Type B pancreatic cell (in vitro differentiated cells): Measurements from ENCODE around the gene CORO7. TPM values are rescaled to one million over a fixed set of nuclear protein-coding genes. Genes with fewer than 3 reads are reported as not detected.

Experiments used
- DNase-seq: peaks from one replicate; pipeline ENCODE4 v3.0.0; 2021; ENCODE audit warnings: mixed read lengths; ENCODE audit not compliant: unreplicated experiment; ENCODE audit errors: extremely low spot score
- H3K27ac Mint-ChIP-seq: 2 replicates; pipeline ENCODE4 v1.8.0; 2021; ENCODE audit warnings: mild to moderate bottlenecking, mixed read lengths
- H3K27me3 Mint-ChIP-seq: 2 replicates; pipeline ENCODE4 v1.8.0; 2021; ENCODE audit warnings: mixed read lengths
- H3K36me3 Mint-ChIP-seq: 2 replicates; pipeline ENCODE4 v1.8.0; 2021; ENCODE audit warnings: mixed read lengths
- H3K4me1 Mint-ChIP-seq: one replicate; pipeline ENCODE4 v1.8.0; 2021; ENCODE audit warnings: mixed read lengths; ENCODE audit not compliant: unreplicated experiment
- H3K4me3 Mint-ChIP-seq: 2 replicates; pipeline ENCODE4 v1.8.0; 2021; ENCODE audit warnings: mild to moderate bottlenecking, mixed read lengths
- H3K9me3 Mint-ChIP-seq: 2 replicates; pipeline ENCODE4 v1.8.0; 2021; ENCODE audit warnings: mixed read lengths
- total RNA-seq: library from RNA; stranded (reverse); gene quantifications from 2 replicates; pipeline ENCODE4 v1.2.1, GENCODE V29; 2021; ENCODE audit warnings: low replicate concordance
- TF ChIP-seq, protein P1 (sequence below): fragments of 200-600 bp; sonication (generic); conservative IDR thresholded peaks from 2 replicates; pipeline ENCODE4 v1.5.0; 2021; ENCODE audit warnings: antibody characterized with exemption, mild to moderate bottlenecking

CORO7 gene
- total RNA-seq, 1 donor from 2014 or later: 32.3 TPM

GRCh38 chr16:4365615-4366014 is 50.8 kb downstream of the CORO7 start:
- no peak for DNase-seq
- TF ChIP-seq, protein P1, sequence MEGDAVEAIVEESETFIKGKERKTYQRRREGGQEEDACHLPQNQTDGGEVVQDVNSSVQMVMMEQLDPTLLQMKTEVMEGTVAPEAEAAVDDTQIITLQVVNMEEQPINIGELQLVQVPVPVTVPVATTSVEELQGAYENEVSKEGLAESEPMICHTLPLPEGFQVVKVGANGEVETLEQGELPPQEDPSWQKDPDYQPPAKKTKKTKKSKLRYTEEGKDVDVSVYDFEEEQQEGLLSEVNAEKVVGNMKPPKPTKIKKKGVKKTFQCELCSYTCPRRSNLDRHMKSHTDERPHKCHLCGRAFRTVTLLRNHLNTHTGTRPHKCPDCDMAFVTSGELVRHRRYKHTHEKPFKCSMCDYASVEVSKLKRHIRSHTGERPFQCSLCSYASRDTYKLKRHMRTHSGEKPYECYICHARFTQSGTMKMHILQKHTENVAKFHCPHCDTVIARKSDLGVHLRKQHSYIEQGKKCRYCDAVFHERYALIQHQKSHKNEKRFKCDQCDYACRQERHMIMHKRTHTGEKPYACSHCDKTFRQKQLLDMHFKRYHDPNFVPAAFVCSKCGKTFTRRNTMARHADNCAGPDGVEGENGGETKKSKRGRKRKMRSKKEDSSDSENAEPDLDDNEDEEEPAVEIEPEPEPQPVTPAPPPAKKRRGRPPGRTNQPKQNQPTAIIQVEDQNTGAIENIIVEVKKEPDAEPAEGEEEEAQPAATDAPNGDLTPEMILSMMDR: no peak
- H3K4me3 Mint-ChIP-seq: no peak overlapping the region
- H3K4me1 Mint-ChIP-seq: peaks cover 5% of the 10 kb centered on the region
- no peaks in the 10 kb centered on the region for H3K27me3 Mint-ChIP-seq
- no peak overlapping the region for H3K27ac Mint-ChIP-seq
- H3K36me3 Mint-ChIP-seq: no peaks in the 10 kb centered on the region
- no peaks in the 10 kb centered on the region for H3K9me3 Mint-ChIP-seq

- no peaks in the 10 kb centered on the region for H3K27me3 Mint-ChIP-seq
- no peak for DNase-seq
- no peaks in the 10 kb centered on the region for H3K9me3 Mint-ChIP-seq
- peaks cover 5% of the 10 kb centered on the region for H3K4me1 Mint-ChIP-seq
- TF ChIP-seq, protein P1: no peak
- no peak overlapping the region for H3K27ac Mint-ChIP-seq
- no peaks in the 10 kb centered on the region for H3K36me3 Mint-ChIP-seq
- H3K4me3 Mint-ChIP-seq: no peak overlapping the region
Measured at GRCh38 chr16:4365014-4365406, 51.4 kb downstream of the CORO7 start.

- Mint-ChIP-seq H3K27ac (no peak overlapping the region), H3K9me3 (no peaks in the 10 kb centered on the region), H3K4me3 (no peak overlapping the region), H3K4me1 (peaks cover 5% of the 10 kb centered on the region), H3K36me3 (no peaks in the 10 kb centered on the region), H3K27me3 (no peaks in the 10 kb centered on the region)
- DNase-seq: no peak
- TF ChIP-seq, protein P1: no peak
Measured at GRCh38 chr16:4364196-4365013, 52.0 kb downstream of the CORO7 start.

- Mint-ChIP-seq H3K9me3 (no peaks in the 10 kb centered on the region), H3K36me3 (no peaks in the 10 kb centered on the region), H3K4me1 (peaks cover 9% of the 10 kb centered on the region), H3K4me3 (no peak overlapping the region), H3K27me3 (no peaks in the 10 kb centered on the region), H3K27ac (no peak overlapping the region)
- TF ChIP-seq, protein P1: no peak
- DNase-seq: no peak
Measured at GRCh38 chr16:4362476-4363135, 53.8 kb downstream of the CORO7 start.

DNA sequence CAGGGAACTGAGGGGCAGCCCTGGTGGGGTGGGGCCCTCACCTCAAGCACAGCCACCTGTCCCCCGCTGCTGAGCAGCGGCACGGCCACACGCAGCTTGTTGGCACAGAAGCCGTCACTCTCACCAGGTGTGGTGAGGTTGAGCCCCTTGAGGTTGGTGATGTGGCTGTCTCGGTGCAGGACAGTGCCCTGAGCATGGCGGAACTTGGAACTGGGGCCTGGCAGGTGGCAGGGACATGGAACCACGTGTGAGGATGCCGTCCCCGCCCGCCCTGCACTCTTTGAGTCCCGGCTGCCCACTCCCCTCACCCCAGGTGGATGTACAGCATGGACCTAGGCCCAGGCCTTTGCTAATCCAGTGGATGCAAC is 54.5 kb downstream of the CORO7 start:
- H3K36me3 Mint-ChIP-seq: no peaks in the 10 kb centered on the region
- no peaks in the 10 kb centered on the region for H3K9me3 Mint-ChIP-seq

More for the DNA sequence above, 54.5 kb downstream of the CORO7 start:
- no peak overlapping the region for H3K27ac Mint-ChIP-seq
- H3K4me3 Mint-ChIP-seq: no peak overlapping the region
- H3K4me1 Mint-ChIP-seq: peaks cover 5% of the 10 kb centered on the region
- TF ChIP-seq, protein P1: no peak
- DNase-seq: no peak
- no peaks in the 10 kb centered on the region for H3K27me3 Mint-ChIP-seq
